Fibroblast of skin of left biceps (primary cell): ENCODE measurements around the gene TRAF3IP1.

Experiments
- DNase-seq, 2 experiments: peaks; one replicate each; pipeline ENCODE4 v3.0.0-alpha.2; 2013; ENCODE audit warnings: low read depth in 2 of 2

TRAF3IP1 gene

DNA sequence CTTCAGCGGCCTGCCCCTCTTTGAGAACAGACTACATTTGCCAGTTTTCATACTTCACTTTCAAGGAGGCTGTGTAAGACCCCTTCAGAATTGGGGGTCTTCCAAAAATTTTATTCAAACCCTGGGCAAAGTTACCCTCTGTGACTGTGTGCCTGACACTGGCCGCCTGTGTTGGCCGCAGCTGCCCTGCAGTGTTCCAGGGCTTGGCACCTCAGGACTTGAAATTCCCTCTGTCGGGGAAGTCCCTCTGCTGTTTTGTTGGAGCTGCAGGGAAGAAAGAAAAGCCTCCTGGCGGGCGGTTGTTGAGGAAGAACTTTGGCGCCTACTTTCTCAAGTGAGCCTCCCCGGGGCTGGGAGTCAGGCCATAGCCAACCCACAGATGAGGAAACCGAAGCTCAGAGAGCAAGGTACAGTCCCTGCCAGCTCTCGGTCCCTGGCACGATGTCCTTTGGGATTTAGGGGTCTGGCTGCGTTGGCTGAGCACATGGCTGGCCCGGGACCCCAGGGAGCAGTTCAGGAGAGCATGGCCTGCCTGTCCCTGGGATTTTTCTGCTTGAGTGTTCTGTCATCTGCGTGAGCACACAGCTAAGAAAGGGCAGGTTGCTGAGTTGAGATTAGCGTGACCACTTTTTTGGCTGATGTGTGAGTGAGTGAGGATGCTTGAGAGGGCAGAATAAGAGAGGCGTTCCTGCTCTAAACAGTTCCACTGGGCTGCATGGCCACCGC lies 88.5 kb downstream of the TRAF3IP1 start:
- no peak for DNase-seq

GRCh38 chr2:238409341-238410199 lies 89.3 kb downstream of the TRAF3IP1 start:
- DNase-seq: no peak

DNA sequence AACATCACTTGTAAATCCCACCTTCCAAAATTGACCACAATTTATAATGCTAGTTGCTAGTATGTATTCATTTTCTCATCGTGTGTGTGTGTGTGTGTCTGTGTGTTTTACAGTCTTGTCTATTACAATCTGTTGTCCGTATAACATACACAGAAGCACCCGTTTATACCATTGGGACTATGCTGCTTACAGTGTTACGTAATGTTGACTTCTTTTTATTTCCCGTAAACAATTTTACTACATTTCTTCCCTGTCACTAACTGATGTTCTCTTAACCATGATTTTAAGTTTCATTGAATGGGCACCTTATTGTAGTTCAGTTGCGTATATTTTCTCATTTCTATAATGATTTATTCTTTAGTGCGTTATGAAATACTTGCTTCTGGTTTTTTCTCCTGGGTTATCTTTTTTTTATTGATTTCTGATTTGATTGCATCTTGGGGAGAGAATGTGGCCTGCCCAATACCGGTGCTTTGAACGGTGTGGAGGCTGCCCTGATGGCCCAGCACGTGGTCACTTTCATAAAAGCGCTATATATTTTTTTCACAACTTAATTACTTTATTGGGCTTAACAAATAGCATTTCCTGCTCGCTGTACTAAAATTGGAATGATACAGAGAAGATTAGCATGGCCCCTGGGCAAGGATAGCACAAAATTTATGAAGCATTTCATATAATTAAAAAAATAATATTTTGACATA lies 91.9 kb downstream of the TRAF3IP1 start:
- no peak for DNase-seq

DNA sequence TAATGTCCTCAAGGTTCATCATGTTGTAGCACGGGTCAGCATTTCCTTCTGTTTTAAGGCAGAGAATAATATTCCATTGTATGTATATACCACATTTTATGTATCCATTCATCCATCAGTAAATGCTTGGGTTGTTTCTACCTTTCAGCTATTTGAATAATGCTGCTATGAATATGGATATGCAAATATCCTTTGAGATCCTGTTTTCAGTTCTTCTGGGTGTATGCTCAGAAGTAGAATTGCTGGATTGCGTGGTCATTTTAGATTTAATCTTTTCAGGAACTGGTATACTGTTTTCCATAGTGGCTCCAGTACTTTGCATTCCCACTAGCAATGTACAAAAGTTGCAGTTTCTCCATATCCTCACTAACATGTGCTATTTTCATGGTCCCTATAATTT lies 93.0 kb downstream of the TRAF3IP1 start:
- no peak for DNase-seq

- DNase-seq: no peak
Measured at GRCh38 chr2:238415036-238415764, 94.9 kb downstream of the TRAF3IP1 start.

DNA sequence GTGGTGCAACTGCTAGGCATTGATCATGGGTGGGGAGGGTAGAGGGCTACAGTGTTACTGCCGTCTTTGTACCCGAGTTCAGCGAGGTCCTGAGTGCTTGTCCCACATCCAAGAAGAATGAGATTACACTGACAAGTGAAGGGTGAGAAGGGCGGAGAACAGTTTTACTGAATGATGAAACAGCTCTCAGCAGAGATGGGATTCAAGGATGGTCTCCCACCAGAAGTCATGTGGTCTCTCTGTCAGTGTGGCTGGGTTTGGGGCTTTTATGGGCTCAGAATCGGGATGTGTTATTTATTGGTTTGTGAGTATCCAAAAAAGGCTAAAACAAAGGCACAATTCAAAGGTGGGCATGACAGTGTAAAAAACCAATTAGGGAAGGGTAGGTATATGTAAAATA lies 95.6 kb downstream of the TRAF3IP1 start:
- DNase-seq: no peak

DNA sequence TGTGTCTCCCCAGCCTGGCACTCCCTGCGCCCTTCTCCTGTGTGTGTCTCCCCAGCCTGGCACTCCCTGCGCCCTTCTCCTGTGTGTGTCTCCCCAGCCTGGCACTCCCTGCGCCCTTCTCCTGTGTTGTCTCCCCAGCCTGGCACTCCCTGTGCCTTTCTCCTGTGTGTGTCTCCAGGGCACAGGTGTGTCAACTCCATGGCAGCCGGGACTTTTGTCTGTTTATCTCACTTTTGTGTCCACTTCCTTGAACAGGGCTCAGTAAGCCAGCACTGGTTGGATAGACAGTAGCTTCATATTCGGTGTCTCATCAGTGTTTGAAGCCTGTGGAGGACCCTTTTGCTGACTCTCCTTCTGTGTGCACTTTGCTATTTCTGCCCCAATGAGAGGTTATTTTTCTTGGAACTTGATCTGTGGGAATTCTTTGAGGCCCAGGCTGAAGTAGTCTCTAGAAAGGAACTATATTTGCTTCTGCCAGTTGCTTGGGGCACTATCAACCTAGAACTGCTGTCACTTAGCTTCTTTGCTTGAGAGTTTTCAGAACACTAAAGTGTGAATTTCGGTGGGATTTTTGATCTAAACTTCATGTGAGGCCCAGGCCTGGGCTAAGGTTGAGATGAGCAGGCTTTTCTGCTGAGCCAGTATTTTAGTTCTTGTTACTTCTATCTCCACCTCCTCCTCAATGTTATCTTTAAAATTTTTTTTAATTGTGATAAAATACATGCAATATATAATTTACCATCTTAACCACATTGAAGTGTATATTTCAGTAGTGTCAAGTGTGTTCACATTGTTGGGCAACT lies 98.1 kb downstream of the TRAF3IP1 start:
- no peak for DNase-seq

DNA sequence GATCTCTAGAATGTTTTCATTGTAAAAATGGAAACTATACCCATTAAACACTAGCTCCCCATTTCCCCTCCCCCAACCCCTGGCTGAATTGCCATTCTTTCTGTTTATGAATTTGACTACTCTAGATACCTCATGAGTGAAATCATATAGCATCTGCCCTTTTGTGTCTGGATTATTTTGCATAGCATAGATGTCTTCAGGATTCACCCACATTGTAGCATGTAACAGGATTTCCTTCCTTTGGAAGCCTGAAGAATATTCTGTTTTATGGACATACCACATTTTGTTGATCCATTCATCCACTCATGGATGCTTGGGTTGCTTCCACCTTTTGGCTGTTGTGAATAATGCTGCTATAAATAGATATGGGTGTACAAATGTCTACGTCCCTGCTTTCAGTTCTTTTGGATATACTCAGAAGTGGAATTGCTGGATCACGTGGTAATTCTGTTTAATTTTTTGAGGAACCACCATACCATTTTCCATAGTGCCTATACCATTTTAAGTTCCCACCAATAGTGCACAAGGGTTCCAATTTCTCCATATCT lies 98.8 kb downstream of the TRAF3IP1 start:
- no peak for DNase-seq

DNA sequence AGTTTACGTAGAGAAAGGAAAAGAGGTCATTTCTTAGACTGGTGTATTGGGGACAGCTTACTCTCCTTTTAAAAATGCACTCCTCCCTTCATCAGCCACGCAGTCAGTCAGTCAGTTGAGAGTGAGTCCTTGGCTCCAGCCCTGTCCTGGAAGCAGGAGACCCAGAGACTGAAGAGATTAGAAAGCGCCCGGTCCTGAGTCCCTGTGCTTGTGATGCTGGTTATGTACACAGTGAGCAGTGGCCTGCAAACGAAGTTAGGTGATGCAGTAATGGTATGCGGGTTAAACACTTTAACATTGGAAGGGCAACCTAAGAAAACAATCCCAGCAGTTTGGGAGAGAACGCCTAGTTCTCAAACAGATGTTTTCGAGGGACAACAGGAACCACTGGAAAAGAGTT lies 100.1 kb downstream of the TRAF3IP1 start:
- DNase-seq: no peak

DNA sequence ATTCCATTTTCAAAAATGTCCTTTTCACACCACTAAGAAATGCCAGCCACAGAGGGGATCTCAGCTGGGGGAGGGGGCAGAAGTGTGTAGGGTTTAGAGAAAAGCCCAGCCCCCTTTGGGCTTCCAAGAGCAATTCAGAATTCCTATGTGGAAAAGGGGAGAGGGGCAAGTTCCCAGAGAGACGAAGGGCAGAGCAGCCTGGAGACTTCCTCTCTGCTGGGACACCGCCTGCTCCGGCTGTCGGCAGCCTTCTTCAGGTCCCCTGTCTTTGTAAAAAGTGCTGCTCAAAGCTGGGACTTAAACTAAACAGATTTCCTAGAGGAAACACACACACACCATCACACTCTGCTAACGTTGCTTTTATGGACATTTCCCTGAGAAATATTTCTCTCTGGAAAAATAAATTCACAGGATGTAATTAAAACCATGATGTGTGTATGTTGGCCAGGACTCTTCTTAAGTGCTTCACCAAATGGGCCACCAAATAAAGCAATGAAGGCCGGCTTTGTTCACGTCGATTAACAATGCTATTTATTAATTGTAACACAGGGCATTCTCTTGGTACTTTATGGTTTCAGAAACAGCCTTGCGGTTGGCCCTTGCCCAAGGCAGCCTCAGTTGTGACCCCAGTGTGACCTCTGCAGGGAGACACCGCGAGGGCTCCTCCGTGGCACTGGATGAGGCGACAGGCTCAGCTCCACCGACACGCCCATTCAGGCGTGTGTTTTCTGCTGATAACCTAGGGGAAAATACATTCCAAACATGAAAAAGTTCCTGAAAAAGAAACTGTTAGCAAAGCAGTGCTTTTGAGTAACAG lies 100.8 kb downstream of the TRAF3IP1 start:
- DNase-seq: no peak

DNA sequence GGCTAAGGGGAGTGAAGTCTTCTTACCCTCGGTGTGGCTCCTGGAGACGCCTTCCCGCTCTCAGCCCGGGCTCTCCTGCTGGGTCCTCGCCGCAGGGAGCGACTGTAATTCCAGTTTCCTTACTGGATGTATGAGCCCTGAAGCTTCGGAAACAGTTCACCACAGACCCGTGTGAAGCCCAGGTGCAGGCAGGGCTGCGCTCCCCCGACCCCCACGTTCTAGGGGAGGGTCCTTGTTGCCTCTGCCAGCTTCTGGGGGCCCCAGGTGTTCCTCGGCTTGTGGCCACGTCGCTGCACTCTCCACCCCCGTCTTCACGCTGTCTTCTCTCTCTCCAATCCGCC lies 101.3 kb downstream of the TRAF3IP1 start:
- no peak for DNase-seq

- no peak for DNase-seq
Measured at GRCh38 chr2:238422285-238422684, 102.0 kb downstream of the TRAF3IP1 start.

DNA sequence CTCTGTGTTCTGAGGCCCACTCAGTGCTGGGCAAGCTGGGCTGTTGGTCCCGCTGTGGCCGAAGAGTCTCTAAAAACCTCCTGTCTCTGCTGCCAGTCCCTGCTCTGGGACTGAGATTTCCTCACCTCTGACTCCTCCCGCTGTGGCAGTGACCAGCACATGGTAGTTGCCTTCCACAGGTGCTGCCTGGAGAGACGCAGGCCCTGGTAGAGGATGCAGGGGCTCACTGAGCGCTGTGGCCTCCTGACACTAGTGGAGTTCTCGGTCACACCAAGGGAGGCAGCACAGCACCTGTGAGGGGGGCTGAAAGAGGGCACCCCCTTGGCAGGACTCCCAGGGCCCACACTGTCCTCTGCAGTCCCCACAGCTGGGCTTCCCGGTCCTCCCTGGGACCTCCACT lies 102.6 kb downstream of the TRAF3IP1 start:
- no peak for DNase-seq

DNA sequence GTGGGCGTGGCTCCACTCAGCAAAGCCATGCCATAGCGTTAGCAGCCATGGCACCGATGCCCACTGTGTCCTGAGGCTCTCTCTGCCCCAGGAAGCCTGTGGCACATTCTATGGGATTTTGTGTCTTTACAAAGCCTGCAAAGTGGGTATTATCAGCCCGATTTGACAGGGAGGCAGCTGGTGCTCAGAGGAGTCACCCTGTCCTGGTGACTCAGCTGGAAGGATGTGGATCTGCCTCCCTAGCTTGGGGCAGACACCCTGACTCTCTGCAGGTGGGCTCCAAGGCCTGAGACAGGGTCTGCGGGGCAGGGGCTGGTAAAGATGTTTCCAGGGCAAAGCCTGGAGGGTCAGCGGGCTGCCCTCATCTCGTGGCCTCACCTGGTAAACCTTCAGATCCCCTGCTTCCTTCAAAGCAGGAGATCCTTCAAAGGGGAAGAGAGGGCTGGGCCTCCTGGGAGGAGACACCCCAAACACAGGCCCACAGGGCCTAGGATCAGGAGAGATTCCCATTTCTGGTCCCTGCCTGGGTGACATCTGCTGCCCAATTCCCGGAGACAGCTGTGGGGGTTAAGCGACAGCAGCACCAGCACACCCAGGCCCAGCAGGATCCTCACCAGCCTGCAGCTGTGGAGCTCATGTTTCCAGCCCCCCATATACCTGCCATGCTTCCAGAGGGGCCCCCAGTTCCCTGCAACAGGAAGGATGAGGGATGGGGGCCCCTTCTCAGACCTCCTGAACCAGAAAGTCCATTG lies 103.4 kb downstream of the TRAF3IP1 start:
- DNase-seq: no peak

DNA sequence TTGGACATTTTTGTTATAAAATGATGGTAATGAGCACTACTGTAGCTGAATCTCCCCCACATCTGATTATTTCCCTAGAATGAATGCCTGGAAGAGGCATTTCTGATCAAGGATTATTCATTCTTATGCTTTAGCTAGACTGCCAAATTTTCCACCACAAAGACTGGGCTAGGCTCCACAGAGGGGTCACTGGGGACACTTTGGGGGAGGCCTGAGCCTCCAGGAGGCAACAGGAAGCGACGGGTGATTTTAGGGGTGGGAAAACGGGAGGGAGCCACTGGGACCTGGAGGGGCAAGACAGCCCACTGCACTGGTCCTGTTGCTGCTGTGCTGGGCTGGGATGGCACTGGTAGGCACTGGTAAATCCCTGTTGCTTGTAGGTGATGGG lies 104.0 kb downstream of the TRAF3IP1 start:
- peak; percentile 63 to 64 for DNase-seq

DNA sequence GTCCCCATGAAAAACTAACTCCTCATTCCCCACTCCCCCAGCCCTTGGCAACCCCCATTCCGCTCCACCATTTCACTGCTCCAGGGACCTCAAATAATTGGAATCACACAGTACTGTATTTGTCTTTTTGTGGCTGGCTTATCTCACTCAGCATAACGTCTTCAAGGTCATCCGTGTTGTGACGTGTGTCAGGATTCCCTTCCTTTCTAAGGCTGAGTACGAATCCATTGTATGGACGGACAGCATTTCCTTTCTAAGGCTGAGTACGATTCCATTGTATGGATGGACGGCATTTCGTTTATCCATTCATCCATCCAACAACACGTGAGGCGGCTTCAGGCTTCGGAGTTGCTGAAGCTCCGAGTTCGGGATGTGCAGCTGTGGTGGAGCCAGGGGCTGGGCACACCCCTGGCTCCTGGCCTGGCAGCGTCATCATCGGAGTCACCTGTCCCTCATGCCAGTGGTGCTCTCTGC lies 105.2 kb downstream of the TRAF3IP1 start:
- DNase-seq: no peak

- DNase-seq: peak; percentile 65 to 75
Measured at GRCh38 chr2:238425979-238426567, 105.8 kb downstream of the TRAF3IP1 start.

DNA sequence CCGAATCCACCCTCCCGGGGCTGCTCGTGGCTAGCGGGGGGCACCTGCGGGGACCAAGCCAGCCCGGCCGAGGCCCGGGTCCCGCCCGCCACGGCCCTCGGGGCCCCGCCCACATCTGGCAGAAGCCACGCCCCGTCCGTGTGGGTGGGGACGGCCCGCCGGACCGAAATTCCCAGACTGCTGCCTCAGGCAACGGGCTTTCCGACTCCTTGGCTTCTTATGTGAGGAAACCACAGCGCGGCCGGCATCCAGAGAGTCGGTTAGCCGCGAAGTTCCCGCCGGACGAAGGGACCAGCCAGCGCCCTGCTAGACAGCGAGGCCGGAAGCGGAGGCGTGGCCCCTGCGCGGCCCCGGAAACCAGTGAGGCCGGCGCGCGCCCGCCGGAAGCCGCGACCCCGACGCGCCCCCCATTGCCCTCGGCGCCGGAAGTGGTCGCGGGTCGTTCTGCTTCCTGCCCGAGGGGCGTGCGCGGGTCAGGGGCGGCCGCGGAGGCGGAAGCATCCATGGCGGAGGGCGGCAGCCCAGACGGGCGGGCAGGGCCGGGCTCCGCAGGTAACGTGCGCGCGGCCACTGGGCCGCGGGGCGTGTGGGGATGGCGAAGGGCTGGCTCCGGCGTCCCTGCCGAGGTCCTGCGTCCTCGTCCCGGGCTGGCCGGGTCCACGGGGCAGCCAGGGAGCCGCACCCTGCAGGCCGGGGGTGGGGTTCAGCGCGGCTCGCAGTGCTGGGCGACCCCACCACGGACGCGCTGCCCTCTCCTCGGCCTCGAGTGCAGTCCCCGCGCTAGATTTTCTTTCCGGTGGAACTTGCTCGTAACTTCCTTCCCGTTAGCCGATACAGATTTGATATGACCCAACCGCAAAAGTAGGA lies 106.5 kb downstream of the TRAF3IP1 start, which contains the start of gene ASB1:
TSS of gene ASB1 (plus strand) at position 360 of the 867 bp plus-strand sequence. CDS start at position 504, 144 bp downstream.
- DNase-seq: peak in 1 of 2 experiments; percentile 39
